ENCODE measurements around the gene ANXA11. TPM values are rescaled to one million over a fixed set of nuclear protein-coding genes. Genes with fewer than 3 reads are reported as not detected.

ANXA11 gene

GRCh38 chr10:80108576-80109239 is 96.6 kb downstream of the ANXA11 start:
- no peaks in the 10 kb centered on the region for H3K36me3 ChIP-seq (ENCODE audit: insufficient read depth, low read length)

GRCh38 chr10:80104066-80104926 is 101.0 kb downstream of the ANXA11 start:
- H3K9me3 ChIP-seq (replicated peaks; ENCODE audit: low read length) = no peaks in the 10 kb centered on the region
- no peak overlapping the region for H3K9ac ChIP-seq (ENCODE audit: low read depth, low read length)
- no peaks in the 10 kb centered on the region for H3K36me3 ChIP-seq (ENCODE audit: insufficient read depth, low read length)
- no peak overlapping the region for H3K4me3 ChIP-seq (ENCODE audit: low read length)
- peaks cover 4% of the 10 kb centered on the region for H3K4me1 ChIP-seq (ENCODE audit: control insufficient read depth, insufficient read depth, low read length)
- H3K27me3 ChIP-seq (ENCODE audit: control insufficient read depth, insufficient read depth, low read length) = peaks cover 8% of the 10 kb centered on the region
- H3K4me2 ChIP-seq (ENCODE audit: low read length) = peak overlapping the region; percentile 33

More at GRCh38 chr10:80108576-80109239, 96.6 kb downstream of the ANXA11 start:
- peaks cover 4% of the 10 kb centered on the region for H3K4me1 ChIP-seq (ENCODE audit: control insufficient read depth, insufficient read depth, low read length)
- no peak overlapping the region for H3K4me2 ChIP-seq (ENCODE audit: low read length)
- peaks cover 8% of the 10 kb centered on the region for H3K27me3 ChIP-seq (ENCODE audit: control insufficient read depth, insufficient read depth, low read length)
- H3K9ac ChIP-seq (ENCODE audit: low read depth, low read length) = no peak overlapping the region
- H3K9me3 ChIP-seq (replicated peaks; ENCODE audit: low read length) = no peaks in the 10 kb centered on the region
- no peak overlapping the region for H3K4me3 ChIP-seq (ENCODE audit: low read length)

Small RNAs within 50 kb of the gene (small RNA-seq; reads per million reads assigned to genes)
- gene RPS12P2 = not detected

Measured in skeletal muscle satellite cell (primary cell).